ENCODE results near the gene LCN12.

DNA sequence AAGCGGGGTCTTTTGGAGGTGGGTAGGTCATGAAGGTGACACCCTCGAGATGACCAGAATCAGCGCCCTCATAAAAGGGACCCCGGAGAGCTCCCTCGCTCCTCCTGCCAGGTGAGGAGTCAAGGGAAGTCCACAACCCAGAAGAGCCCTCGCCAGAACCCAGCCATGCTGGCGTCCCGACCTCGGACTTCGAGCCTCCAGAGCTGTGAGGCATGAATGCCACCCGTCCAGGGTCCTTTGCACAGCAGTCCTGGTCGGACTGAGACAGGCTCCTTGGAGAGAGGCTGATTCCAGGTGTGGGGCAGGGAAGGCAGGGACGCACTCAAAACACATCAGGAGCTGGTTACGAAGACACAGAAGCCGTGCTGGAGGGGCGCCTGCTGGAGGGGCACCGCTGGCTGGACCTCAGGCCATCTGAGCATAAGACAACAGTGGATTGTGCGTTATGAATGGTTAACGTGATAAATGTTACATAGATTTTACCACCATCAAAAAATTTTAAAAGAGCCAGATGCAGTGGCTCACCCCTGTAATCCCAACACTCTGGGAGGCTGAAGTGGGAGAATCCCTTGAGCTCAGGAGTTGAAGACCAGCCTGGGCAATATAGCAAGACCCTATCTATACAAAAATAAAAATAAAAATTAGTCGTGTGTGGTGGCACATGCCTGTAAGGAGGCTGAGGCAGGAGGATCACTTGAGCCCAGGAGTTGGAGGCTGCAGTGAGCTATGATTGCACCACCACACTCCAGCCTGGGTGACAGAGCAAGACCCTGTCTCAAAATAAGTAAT lies 50.0 kb downstream of the LCN12 start:
- TF ChIP-seq, protein P1, sequence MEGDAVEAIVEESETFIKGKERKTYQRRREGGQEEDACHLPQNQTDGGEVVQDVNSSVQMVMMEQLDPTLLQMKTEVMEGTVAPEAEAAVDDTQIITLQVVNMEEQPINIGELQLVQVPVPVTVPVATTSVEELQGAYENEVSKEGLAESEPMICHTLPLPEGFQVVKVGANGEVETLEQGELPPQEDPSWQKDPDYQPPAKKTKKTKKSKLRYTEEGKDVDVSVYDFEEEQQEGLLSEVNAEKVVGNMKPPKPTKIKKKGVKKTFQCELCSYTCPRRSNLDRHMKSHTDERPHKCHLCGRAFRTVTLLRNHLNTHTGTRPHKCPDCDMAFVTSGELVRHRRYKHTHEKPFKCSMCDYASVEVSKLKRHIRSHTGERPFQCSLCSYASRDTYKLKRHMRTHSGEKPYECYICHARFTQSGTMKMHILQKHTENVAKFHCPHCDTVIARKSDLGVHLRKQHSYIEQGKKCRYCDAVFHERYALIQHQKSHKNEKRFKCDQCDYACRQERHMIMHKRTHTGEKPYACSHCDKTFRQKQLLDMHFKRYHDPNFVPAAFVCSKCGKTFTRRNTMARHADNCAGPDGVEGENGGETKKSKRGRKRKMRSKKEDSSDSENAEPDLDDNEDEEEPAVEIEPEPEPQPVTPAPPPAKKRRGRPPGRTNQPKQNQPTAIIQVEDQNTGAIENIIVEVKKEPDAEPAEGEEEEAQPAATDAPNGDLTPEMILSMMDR (IDR thresholded peaks at IDR 0.05; ENCODE audit: low read depth, low read length, poor library complexity, severe bottlenecking): no peak
- no peak for TF ChIP-seq EZH2phosphoT487 (IDR thresholded peaks at IDR 0.05; ENCODE audit: borderline replicate concordance, low read length)

All from DOHH2 (cell line).